ENCODE results near the gene EME1.

The EME1 gene

GRCh38 chr17:50347117-50347893 is 25.7 kb upstream of the EME1 start:
- no peak for DNase-seq (ENCODE audit: low read depth in 2 of 3, low spot score in 2 of 3)

- DNase-seq (ENCODE audit: low read depth in 2 of 3, low spot score in 2 of 3): no peak
Observed at GRCh38 chr17:50347894-50348291, 25.1 kb upstream of the EME1 start.

- no peak for DNase-seq (ENCODE audit: low read depth in 2 of 3, low spot score in 2 of 3)
Observed at GRCh38 chr17:50348522-50349242, 24.3 kb upstream of the EME1 start.

- DNase-seq (ENCODE audit: low read depth in 2 of 3, low spot score in 2 of 3): no peak
Observed at GRCh38 chr17:50349243-50349600, 23.8 kb upstream of the EME1 start.

GRCh38 chr17:50350733-50351132 is 22.3 kb upstream of the EME1 start:
- no peak for DNase-seq (ENCODE audit: low read depth in 2 of 3, low spot score in 2 of 3)

GRCh38 chr17:50352072-50352692 is 20.8 kb upstream of the EME1 start:
- DNase-seq (ENCODE audit: low read depth in 2 of 3, low spot score in 2 of 3): no peak

GRCh38 chr17:50352693-50353599 is 20.1 kb upstream of the EME1 start:
- no peak for DNase-seq (ENCODE audit: low read depth in 2 of 3, low spot score in 2 of 3)

- no peak for DNase-seq (ENCODE audit: low read depth in 2 of 3, low spot score in 2 of 3)
Observed at GRCh38 chr17:50353600-50354195, 19.3 kb upstream of the EME1 start.

GRCh38 chr17:50354198-50354597 is 18.8 kb upstream of the EME1 start:
- no peak for DNase-seq (ENCODE audit: low read depth in 2 of 3, low spot score in 2 of 3)

- no peak for DNase-seq (ENCODE audit: low read depth in 2 of 3, low spot score in 2 of 3)
Observed at GRCh38 chr17:50354776-50355175, 18.3 kb upstream of the EME1 start.

- no peak for DNase-seq (ENCODE audit: low read depth in 2 of 3, low spot score in 2 of 3)
Observed at GRCh38 chr17:50355336-50355700, 17.7 kb upstream of the EME1 start.

- no peak for DNase-seq (ENCODE audit: low read depth in 2 of 3, low spot score in 2 of 3)
Observed at GRCh38 chr17:50355701-50356341, 17.2 kb upstream of the EME1 start.

GRCh38 chr17:50356418-50356817 is 16.6 kb upstream of the EME1 start:
- no peak for DNase-seq (ENCODE audit: low read depth in 2 of 3, low spot score in 2 of 3)

GRCh38 chr17:50356892-50357510 is 16.0 kb upstream of the EME1 start:
- DNase-seq (ENCODE audit: low read depth in 2 of 3, low spot score in 2 of 3): no peak

- no peak for DNase-seq (ENCODE audit: low read depth in 2 of 3, low spot score in 2 of 3)
Observed at GRCh38 chr17:50358177-50358576, 14.9 kb upstream of the EME1 start.

GRCh38 chr17:50359005-50359699 is 13.9 kb upstream of the EME1 start:
- no peak for DNase-seq (ENCODE audit: low read depth in 2 of 3, low spot score in 2 of 3)

GRCh38 chr17:50359998-50360461 is 13.0 kb upstream of the EME1 start:
- no peak for DNase-seq (ENCODE audit: low read depth in 2 of 3, low spot score in 2 of 3)

- no peak for DNase-seq (ENCODE audit: low read depth in 2 of 3, low spot score in 2 of 3)
Observed at GRCh38 chr17:50360486-50361115, 12.4 kb upstream of the EME1 start.
